Body of pancreas (tissue), 4 donors: ENCODE results near the gene SESN2. TPM values are rescaled to one million over a fixed set of nuclear protein-coding genes. Genes with fewer than 3 reads are reported as not detected.

Experiments used
- ATAC-seq: fragments of 150-250 bp; one replicate; pipeline ENCODE4 v1.9.1; 2016
- DNase-seq, 4 donors: peaks; one replicate each; pipeline ENCODE4 v3.0.0-alpha.2; 2019
- H3K27ac ChIP-seq, 4 donors: fragments of 200-600 bp; sonication (generic); 1 replicate in 3 of 4; 2 replicates in 1 of 4; pipeline versions ENCODE4 v1.5.1 to v1.6.1; 2016 to 2019; ENCODE audit warnings: mild to moderate bottlenecking in 1 of 4, mixed read lengths in 1 of 4, moderate library complexity in 1 of 4
- H3K27me3 ChIP-seq, 2 donors: fragments of 200-600 bp; sonication (generic); one replicate each; pipeline ENCODE4 v1.6.0; 2016; ENCODE audit warnings: mild to moderate bottlenecking in 1 of 2
- H3K36me3 ChIP-seq, 2 donors: fragments of 200-600 bp; sonication (generic); replicated peaks in 1 of 2; 2 replicates each; pipeline ENCODE4 v1.5.1; 2016; ENCODE audit warnings: low read depth in 2 of 2; ENCODE audit not compliant: insufficient read depth in 1 of 2
- H3K4me1 ChIP-seq: fragments of 200-600 bp; sonication (generic); one replicate; pipeline ENCODE4 v1.6.0; 2016
- H3K4me3 ChIP-seq, 2 donors: fragments of 200-600 bp; sonication (generic); 1 replicate in 1 of 2; 2 replicates in 1 of 2; pipeline ENCODE4 v1.5.1; 2016 to 2019
- H3K9me3 ChIP-seq, 3 donors: fragments of 200-600 bp; sonication (generic); 1 replicate in 2 of 3; 2 replicates in 1 of 3; pipeline ENCODE4 v1.5.1; 2016
- POLR2A ChIP-seq, 3 donors: fragments of 450-650 bp; IDR thresholded peaks; one replicate each; pipeline ENCODE4 v1.6.1; 2016; ENCODE audit warnings: antibody characterized with exemption in 3 of 3, mild to moderate bottlenecking in 2 of 3
- WGBS, 2 donors: methylation state at CpG; one replicate each; pipeline ENCODE4 v1.1.5; 2017; 5-methylcytosine and 5-hydroxymethylcytosine counted together
- intact Hi-C: fragments of 100-400 bp; cut with DNase I; formaldehyde crosslinking; loops from one replicate; pipeline ENCODE4 v1.15.1; 2023
- total RNA-seq, 2 donors: library from RNA; depleted of rRNA; stranded (reverse); fragments of >200 nt; gene quantifications; one replicate each; pipeline ENCODE4 v1.1.0, GENCODE V29; 2016
- TF ChIP-seq, protein P1 (sequence below), 7 experiments: fragments of 450-650 bp in 4 of 7; fragments of 200-600 bp in 3 of 7; sonication (generic) in 3 of 7; IDR thresholded peaks; one replicate each; pipeline ENCODE4 v1.5.1; 2016 to 2019; ENCODE audit warnings: antibody characterized with exemption in 7 of 7

Gene SESN2
- total RNA-seq, 2 donors from 2014 or later = 8.2 to 12.5 TPM

DNA sequence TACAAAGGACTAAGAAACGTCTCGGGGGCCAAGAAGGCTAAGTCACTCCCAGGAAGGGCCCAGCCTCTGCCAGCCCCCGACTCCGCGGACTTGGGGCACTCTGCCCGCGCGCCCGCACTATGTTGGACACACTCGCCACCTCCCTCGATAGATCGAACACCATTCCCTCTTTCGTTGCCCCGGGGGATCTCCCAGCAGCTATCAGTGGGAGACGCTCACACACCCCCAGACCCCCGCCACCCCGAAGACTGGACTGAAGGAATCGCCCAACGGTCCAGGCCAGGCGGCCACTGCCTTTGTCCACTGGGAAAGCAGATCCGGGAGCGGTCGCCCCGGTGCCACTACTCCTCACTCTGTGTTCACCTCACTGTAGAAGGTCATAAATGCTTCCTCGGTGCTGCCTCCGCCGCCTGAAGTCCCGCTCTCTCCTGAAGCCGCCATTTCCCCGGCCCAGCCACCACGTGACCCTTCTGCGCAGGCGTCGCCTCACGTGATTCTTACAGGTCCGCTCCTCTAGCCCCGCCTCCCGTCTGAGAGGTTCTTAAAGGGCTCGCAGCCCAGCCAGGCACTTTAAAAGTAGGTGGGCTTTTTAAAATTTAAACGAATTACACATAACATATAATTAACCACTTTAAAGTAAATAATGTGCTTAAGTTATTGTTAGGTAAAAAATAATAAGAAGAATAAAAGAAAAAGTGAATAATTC lies 26.6 kb upstream of the SESN2 start, which contains the start of gene DNAJC8:
Gene DNAJC8, minus strand, starts transcription at position 472 of the 706 bp plus-strand sequence. Its CDS starts 31 bp downstream, at position 441.
- 1% methylated on average over 27 to 40 of the region's 40 CpGs for WGBS, 2 donors
- DNase-seq = peak; percentile 95 to 99 (median 98)
- Histone ChIP-seq H3K4me1 (peaks cover 47% of the 10 kb centered on the region), H3K9me3 (no peaks in the 10 kb centered on the region), H3K4me3 (peak within 1 kb of the TSS; percentile 94 to 99), H3K36me3 (peaks cover 2 to 8% of the 10 kb centered on the region in 2 donors), H3K27me3 (no peaks in the 10 kb centered on the region), H3K27ac (peak within 1 kb of the TSS; percentile 40 to 84 (median 78))
- peak in 2 of 3 donors; percentile 70 to 79 for TF ChIP-seq POLR2A (IDR thresholded peaks at IDR 0.05)
- TF ChIP-seq, protein P1, sequence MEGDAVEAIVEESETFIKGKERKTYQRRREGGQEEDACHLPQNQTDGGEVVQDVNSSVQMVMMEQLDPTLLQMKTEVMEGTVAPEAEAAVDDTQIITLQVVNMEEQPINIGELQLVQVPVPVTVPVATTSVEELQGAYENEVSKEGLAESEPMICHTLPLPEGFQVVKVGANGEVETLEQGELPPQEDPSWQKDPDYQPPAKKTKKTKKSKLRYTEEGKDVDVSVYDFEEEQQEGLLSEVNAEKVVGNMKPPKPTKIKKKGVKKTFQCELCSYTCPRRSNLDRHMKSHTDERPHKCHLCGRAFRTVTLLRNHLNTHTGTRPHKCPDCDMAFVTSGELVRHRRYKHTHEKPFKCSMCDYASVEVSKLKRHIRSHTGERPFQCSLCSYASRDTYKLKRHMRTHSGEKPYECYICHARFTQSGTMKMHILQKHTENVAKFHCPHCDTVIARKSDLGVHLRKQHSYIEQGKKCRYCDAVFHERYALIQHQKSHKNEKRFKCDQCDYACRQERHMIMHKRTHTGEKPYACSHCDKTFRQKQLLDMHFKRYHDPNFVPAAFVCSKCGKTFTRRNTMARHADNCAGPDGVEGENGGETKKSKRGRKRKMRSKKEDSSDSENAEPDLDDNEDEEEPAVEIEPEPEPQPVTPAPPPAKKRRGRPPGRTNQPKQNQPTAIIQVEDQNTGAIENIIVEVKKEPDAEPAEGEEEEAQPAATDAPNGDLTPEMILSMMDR (IDR thresholded peaks at IDR 0.05) = peak in 1 of 7 experiments; percentile 12
- intact Hi-C loops = no loop called here
- ATAC-seq = peak; percentile 71

DNA sequence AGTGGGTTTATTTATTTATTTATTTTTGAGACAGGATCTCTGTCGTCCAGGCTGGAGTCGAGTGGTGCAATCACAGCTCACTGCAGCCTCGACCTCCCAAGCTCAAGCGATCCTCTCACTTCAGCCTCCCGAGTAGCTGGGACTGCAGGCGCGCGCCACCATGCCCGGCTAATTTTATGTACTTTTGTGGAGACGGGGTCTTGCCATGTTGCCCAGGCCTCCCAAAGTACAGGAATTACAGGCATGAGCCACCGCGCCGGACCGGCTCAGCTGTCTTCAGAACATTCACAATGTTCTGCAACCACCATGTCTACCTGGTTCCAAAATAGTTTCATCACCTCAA lies 26.1 kb upstream of the SESN2 start:
- WGBS, 2 donors = 55 to 56% methylated on average over 14 of the region's 14 CpGs
- TF ChIP-seq, protein P1 (IDR thresholded peaks at IDR 0.05) = no peak
- no peak for TF ChIP-seq POLR2A (IDR thresholded peaks at IDR 0.05)
- peaks cover 53% of the 10 kb centered on the region for H3K4me1 ChIP-seq
- H3K27me3 ChIP-seq = no peaks in the 10 kb centered on the region
- intact Hi-C loops = no loop called here
- H3K9me3 ChIP-seq = no peaks in the 10 kb centered on the region
- H3K27ac ChIP-seq = peak overlapping the region in 2 of 4 donors; percentile 77 to 84
- H3K36me3 ChIP-seq = peaks cover 0 to 5% of the 10 kb centered on the region in 2 donors
- H3K4me3 ChIP-seq = no peak overlapping the region
- ATAC-seq (no peak), DNase-seq (no peak)

DNA sequence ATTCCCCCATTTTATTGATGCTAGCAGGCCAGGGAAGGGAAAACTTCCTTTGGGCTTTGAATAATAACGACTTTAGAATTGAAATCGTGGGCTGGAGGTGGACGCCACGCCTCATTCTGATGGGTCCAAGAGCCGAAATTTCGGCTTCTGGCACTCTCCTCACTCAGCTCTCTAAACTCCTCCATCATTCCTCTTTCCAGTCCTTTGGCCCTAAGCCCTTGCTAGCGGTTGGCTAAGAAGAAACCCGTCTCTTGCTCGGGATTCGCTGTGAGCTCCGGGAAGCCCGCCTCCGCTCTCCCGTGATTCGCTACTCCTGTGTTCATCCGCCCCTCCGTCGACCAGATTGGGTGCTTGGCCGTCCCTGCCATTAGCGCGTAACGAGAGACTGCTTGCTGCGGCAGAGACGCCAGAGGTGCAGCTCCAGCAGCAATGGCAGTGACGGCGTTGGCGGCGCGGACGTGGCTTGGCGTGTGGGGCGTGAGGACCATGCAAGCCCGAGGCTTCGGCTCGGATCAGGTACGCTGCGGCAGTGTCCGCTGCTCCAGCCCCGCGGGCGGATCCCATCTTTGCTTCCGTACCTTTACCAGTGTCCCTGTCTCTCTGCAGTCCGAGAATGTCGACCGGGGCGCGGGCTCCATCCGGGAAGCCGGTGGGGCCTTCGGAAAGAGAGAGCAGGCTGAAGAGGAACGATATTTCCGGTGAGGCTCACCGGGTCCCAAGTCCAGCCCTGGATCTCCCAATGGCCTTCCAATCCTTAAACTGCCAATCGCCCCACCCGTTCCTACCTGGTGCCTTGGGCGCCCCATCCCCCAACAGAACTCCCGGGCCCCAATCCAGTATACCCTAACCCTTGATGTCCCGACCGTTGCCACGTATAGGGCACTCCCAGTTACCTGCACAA lies 23.3 kb upstream of the SESN2 start, which contains the start of gene ATP5IF1:
Gene ATP5IF1, plus strand, starts transcription at position 370 of the 901 bp plus-strand sequence. Its CDS starts 60 bp downstream, at position 430.
- intact Hi-C loops = no loop called here
- DNase-seq (peak; percentile 97 to 98 (median 98)), ATAC-seq (peak; percentile 97)
- peak; percentile 91 to 96 (median 95) for TF ChIP-seq POLR2A (IDR thresholded peaks at IDR 0.05)
- TF ChIP-seq, protein P1 (IDR thresholded peaks at IDR 0.05) = peak in 1 of 7 experiments; percentile 9
- H3K4me3 ChIP-seq = peak within 1 kb of the TSS; percentile 64 to 82
- WGBS, 2 donors = 0 to 1% methylated on average over 23 to 60 of the region's 60 CpGs
- H3K9me3 ChIP-seq = no peaks in the 10 kb centered on the region
- peak within 1 kb of the TSS; percentile 83 to 90 (median 86) for H3K27ac ChIP-seq
- peaks cover 44% of the 10 kb centered on the region for H3K4me1 ChIP-seq
- no peaks in the 10 kb centered on the region for H3K27me3 ChIP-seq
- H3K36me3 ChIP-seq = no peaks in the 10 kb centered on the region

DNA sequence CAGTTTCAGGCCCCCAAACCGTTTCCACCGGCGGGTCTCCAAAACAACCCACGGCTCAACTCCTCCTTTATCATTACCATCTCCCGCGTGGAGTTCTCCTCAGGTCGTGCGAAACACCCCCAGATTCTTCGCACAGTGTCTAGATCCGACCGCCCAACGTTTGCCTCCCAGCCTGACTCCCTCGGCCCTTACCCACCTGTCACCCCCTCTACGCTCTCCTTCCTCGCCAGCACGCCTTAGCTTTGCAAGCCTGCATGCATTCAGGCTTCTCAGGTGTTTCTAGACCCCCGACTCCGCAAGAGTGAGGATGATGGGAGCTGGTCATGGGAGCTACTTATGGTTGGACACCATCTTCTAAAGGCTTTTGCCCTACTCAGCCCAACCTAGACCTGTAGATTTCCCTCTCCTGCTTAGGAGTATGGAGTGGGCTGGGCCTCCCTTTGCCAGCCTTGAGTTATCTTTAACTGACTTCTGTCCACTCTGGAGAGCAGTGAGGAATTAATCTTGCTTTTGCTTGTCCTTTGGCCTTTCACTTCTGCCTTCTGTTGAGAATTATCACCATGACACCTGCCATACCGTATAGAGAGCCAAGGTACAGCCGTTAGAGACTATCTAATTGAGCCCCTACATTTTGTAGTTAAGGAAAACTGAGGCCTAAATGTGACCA lies 22.5 kb upstream of the SESN2 start:
- H3K27ac ChIP-seq = peak overlapping the region; percentile 83 to 90 (median 86)
- ATAC-seq = no peak
- H3K36me3 ChIP-seq = no peaks in the 10 kb centered on the region

More for the DNA sequence above, 22.5 kb upstream of the SESN2 start:
- 2 to 6% methylated on average over 20 of the region's 20 CpGs for WGBS, 2 donors
- DNase-seq = no peak
- no peaks in the 10 kb centered on the region for H3K27me3 ChIP-seq
- no peaks in the 10 kb centered on the region for H3K9me3 ChIP-seq
- peaks cover 40% of the 10 kb centered on the region for H3K4me1 ChIP-seq
- no peak for TF ChIP-seq POLR2A (IDR thresholded peaks at IDR 0.05)
- TF ChIP-seq, protein P1 (IDR thresholded peaks at IDR 0.05) = no peak
- H3K4me3 ChIP-seq = peak overlapping the region; percentile 64 to 82
- intact Hi-C loops = no loop called here
